ENCODE data around the gene SH3RF1. TPM values are rescaled to one million over a fixed set of nuclear protein-coding genes. Genes with fewer than 3 reads are reported as not detected.

SH3RF1 gene
- total RNA-seq, 4 donors from 2014 or later = 10.6 to 17.9 (median 13.3) TPM

DNA sequence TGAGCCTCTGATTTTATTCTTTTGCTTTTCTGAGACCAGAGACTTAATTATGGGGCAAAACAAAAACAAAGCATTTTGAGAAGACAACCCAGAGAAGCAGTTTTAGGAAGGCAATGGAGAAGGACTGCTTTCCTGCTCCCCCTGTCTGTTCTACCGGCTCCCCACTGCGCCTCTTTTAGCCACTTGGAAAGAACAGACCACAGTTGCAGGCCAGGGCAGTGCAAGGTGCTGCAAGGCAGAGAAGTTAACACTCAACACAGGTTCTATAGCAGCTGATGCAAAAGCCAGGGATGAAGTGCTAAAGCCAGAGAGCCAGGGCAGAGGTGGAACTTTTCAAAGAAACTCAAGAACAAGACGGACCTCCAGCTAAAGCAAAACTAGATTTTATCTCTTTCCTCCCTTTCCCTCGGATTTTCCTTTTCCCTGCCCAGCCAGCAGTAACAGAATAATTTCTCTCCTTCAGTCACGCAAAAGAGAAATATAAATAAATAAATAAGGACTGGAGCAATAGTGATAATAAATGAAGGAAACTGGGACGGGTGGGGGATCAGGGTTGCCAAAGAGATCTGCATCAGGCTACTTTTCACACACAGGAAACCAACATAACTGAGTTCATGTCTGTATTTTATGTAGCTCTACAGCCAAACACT is 10.4 kb downstream of the SH3RF1 start:
- Histone ChIP-seq H3K27ac (no peak overlapping the region), H3K36me3 (peaks cover 0 to 11% (median 0%) of the 10 kb centered on the region in 3 donors), H3K4me1 (peaks cover 0 to 60% (median 2%) of the 10 kb centered on the region in 4 donors), H3K27me3 (no peaks in the 10 kb centered on the region), H3K4me3 (no peak overlapping the region), H3K9me3 (no peaks in the 10 kb centered on the region)
- TF ChIP-seq POLR2A (IDR thresholded peaks at IDR 0.05) (no peak), EP300 (IDR thresholded peaks at IDR 0.05) (no peak)
- TF ChIP-seq, protein P1, sequence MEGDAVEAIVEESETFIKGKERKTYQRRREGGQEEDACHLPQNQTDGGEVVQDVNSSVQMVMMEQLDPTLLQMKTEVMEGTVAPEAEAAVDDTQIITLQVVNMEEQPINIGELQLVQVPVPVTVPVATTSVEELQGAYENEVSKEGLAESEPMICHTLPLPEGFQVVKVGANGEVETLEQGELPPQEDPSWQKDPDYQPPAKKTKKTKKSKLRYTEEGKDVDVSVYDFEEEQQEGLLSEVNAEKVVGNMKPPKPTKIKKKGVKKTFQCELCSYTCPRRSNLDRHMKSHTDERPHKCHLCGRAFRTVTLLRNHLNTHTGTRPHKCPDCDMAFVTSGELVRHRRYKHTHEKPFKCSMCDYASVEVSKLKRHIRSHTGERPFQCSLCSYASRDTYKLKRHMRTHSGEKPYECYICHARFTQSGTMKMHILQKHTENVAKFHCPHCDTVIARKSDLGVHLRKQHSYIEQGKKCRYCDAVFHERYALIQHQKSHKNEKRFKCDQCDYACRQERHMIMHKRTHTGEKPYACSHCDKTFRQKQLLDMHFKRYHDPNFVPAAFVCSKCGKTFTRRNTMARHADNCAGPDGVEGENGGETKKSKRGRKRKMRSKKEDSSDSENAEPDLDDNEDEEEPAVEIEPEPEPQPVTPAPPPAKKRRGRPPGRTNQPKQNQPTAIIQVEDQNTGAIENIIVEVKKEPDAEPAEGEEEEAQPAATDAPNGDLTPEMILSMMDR (IDR thresholded peaks at IDR 0.05) = no peak
- DNase-seq (ENCODE audit: low spot score in 2 of 2) = no peak
- WGBS, 2 donors = 75 to 79% methylated on average over 6 of the region's 6 CpGs

DNA sequence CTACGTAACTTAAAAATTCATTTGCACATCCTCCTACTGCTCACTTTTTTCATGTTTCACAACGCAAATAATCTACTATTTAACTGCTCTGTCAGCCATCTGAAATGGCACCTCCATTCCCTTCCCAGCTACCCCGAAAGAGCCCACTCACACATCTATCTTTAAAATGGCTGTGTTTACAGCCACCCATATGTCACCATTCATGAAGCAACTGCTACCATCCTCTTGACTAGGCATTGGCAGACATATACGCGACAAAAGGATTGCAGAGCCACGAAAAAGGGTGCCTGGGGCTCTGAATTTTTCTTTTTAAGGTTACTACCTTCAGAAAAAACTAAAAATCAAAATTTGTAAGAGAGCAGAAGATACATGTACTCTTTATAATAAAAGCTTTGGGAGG is 11.5 kb downstream of the SH3RF1 start:
- DNase-seq (ENCODE audit: low spot score in 2 of 2) = no peak
- Histone ChIP-seq H3K36me3 (peaks cover 0 to 6% (median 0%) of the 10 kb centered on the region in 3 donors), H3K27me3 (no peaks in the 10 kb centered on the region), H3K27ac (no peak overlapping the region), H3K9me3 (no peaks in the 10 kb centered on the region), H3K4me3 (no peak overlapping the region), H3K4me1 (peaks cover 0 to 61% (median 12%) of the 10 kb centered on the region in 4 donors)
- 93 to 96% methylated on average over 6 of the region's 6 CpGs for WGBS, 2 donors
- TF ChIP-seq POLR2A (IDR thresholded peaks at IDR 0.05) (no peak), EP300 (IDR thresholded peaks at IDR 0.05) (no peak)
- TF ChIP-seq, protein P1 (IDR thresholded peaks at IDR 0.05) = no peak

DNA sequence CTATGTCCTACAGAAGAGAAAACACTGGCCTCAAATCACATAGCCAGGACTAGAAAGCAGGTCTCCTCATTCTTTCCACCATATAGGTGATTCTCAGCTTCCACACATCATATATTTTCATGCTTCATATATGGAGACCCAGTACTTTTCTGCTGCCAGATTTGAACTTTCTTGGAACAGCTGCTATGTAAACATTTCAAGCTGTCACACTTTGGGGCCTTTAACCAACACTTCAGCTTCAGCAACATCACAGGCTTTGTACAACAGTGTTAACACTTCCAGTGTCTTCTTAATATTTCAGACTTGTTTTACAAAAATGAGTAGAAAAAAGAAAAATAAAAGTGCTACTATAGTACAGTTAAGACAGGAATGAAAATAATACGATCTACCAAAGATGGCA is 12.6 kb downstream of the SH3RF1 start:
- H3K27me3 ChIP-seq = no peaks in the 10 kb centered on the region
- WGBS, 2 donors = 58 to 81% methylated on average over 1 of the region's 1 CpG
- no peak overlapping the region for H3K27ac ChIP-seq
- H3K9me3 ChIP-seq = no peaks in the 10 kb centered on the region
- DNase-seq (ENCODE audit: low spot score in 2 of 2) = no peak
- H3K4me1 ChIP-seq = peaks cover 0 to 72% (median 18%) of the 10 kb centered on the region in 4 donors
- no peak overlapping the region for H3K4me3 ChIP-seq
- H3K36me3 ChIP-seq = no peaks in the 10 kb centered on the region
- TF ChIP-seq, protein P1 (IDR thresholded peaks at IDR 0.05) = no peak
- TF ChIP-seq EP300 (IDR thresholded peaks at IDR 0.05) (no peak), POLR2A (IDR thresholded peaks at IDR 0.05) (no peak)

DNA sequence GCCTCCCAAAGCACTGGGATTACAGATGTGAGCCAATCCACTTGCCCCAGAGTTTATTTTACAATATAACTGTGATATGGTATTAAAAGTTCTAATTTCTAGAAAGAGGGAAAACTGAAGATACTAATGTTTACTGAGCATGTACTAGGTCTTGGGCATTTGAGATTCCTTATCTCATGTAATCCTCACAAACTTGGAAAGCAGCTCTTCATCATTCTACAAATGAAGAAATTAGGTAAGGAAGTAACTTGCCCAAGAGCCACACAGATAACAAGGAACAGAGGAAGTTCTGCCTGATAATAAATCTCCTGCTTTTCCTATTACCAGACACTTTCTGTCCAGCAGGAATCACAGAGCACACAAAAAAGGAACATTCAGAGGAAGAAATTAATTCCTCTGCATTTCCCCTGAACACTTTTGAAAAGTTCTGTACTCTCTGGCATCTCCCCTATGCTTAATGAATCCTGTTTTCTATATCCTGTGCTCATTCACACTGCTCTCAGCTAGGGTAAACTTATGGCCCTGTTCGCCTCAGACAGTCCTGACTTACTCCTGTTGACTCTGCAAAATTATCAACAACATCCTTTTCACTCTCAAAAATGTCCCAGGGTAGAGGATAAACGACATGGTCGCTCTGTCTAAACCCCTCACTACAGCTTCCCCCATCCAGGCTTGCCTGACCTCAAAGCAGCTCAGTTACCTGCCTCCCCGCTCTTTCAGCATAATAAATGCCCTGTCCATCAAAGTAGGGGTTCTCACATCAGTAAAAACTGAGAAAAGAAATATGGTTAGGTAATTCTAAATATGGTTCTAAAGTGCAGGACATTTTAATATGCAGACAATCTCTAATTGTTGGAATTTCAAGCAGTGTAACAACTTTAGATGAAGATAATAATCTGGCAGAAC is 13.6 kb downstream of the SH3RF1 start:
- Histone ChIP-seq H3K36me3 (no peaks in the 10 kb centered on the region), H3K4me3 (no peak overlapping the region), H3K9me3 (no peaks in the 10 kb centered on the region), H3K27ac (no peak overlapping the region), H3K4me1 (peaks cover 0 to 83% (median 26%) of the 10 kb centered on the region in 4 donors), H3K27me3 (no peaks in the 10 kb centered on the region)
- 69% methylated on average over 4 of the region's 4 CpGs for WGBS, 2 donors
- DNase-seq (ENCODE audit: low spot score in 2 of 2) = no peak
- TF ChIP-seq EP300 (IDR thresholded peaks at IDR 0.05) (no peak), POLR2A (IDR thresholded peaks at IDR 0.05) (no peak)
- TF ChIP-seq, protein P1 (IDR thresholded peaks at IDR 0.05) = no peak
